CD14-positive monocyte (primary cell): Measurements from ENCODE around the gene PRRT1. TPM values are rescaled to one million over a fixed set of nuclear protein-coding genes. Genes with fewer than 3 reads are reported as not detected.

Source experiments
- DNase-seq, 3 donors: peaks; one replicate each; pipeline ENCODE4 v3.0.0-alpha.2; 2011 to 2022
- H2AFZ ChIP-seq: 2 replicates; pipeline ENCODE4 v1.6.0; 2012; ENCODE audit warnings: mild to moderate bottlenecking, low read depth, low read length, inconsistent platforms; ENCODE audit not compliant: insufficient read depth, poor library complexity, severe bottlenecking
- H3K27ac ChIP-seq, 2 donors: 1 replicate in 1 of 2; 2 replicates in 1 of 2; pipeline ENCODE4 v1.5.1; 2012 to 2013; ENCODE audit warnings: low read length in 2 of 2, control low read depth in 1 of 2, inconsistent platforms in 1 of 2, low read depth in 1 of 2, mild to moderate bottlenecking in 1 of 2
- H3K27me3 ChIP-seq, 2 donors: one replicate each; pipeline versions ENCODE4 v1.6.0 to v1.6.1; 2011 to 2013; ENCODE audit warnings: low read length in 2 of 2; ENCODE audit not compliant: control insufficient read depth in 2 of 2, insufficient read depth in 2 of 2
- H3K36me3 ChIP-seq, 2 donors: replicated peaks in 1 of 2; 1 replicate in 1 of 2; 2 replicates in 1 of 2; pipeline versions ENCODE4 v1.5.1 to v1.6.1; 2012 to 2013; ENCODE audit warnings: low read length in 2 of 2, control low read depth in 1 of 2, inconsistent platforms in 1 of 2, mild to moderate bottlenecking in 1 of 2; ENCODE audit not compliant: insufficient read depth in 2 of 2, control insufficient read depth in 1 of 2
- H3K4me1 ChIP-seq, 2 donors: 1 replicate in 1 of 2; 2 replicates in 1 of 2; pipeline versions ENCODE4 v1.5.1 to v1.6.1; 2012 to 2013; ENCODE audit warnings: low read length in 2 of 2, control low read depth in 1 of 2, inconsistent platforms in 1 of 2, mild to moderate bottlenecking in 1 of 2, moderate library complexity in 1 of 2; ENCODE audit not compliant: insufficient read depth in 2 of 2, control insufficient read depth in 1 of 2
- H3K4me2 ChIP-seq: replicated peaks from 2 replicates; pipeline ENCODE3; 2012; ENCODE audit warnings: low read length, moderate library complexity, mild to moderate bottlenecking; ENCODE audit not compliant: poor library complexity, severe bottlenecking; ENCODE audit errors: extremely low read depth
- H3K4me3 ChIP-seq, 3 experiments: fragments of 200-600 bp in 1 of 3; sonication (generic) in 1 of 3; replicated peaks in 1 of 3; 1 replicate in 2 of 3; 2 replicates in 1 of 3; pipeline ENCODE4 v1.5.1; 2011 to 2013; ENCODE audit warnings: low read length in 3 of 3, mild to moderate bottlenecking in 3 of 3, control low read depth in 2 of 3, low read depth in 2 of 3, inconsistent platforms in 1 of 3, moderate library complexity in 1 of 3
- H3K79me2 ChIP-seq: 2 replicates; pipeline ENCODE4 v1.6.0; 2012; ENCODE audit warnings: mild to moderate bottlenecking, control low read depth, inconsistent platforms, low read length, moderate library complexity; ENCODE audit not compliant: insufficient read depth
- H3K9ac ChIP-seq: 2 replicates; pipeline ENCODE4 v1.6.0; 2017; ENCODE audit warnings: low read length, mild to moderate bottlenecking; ENCODE audit not compliant: insufficient read depth, poor library complexity, severe bottlenecking
- H3K9me3 ChIP-seq, 2 donors: replicated peaks in 1 of 2; 1 replicate in 1 of 2; 2 replicates in 1 of 2; pipeline versions ENCODE4 v1.5.1 to v1.6.1; 2012 to 2013; ENCODE audit warnings: low read length in 2 of 2, control low read depth in 1 of 2; ENCODE audit not compliant: control insufficient read depth in 1 of 2, insufficient read depth in 1 of 2
- H4K20me1 ChIP-seq: 2 replicates; pipeline ENCODE4 v1.6.0; 2012; ENCODE audit warnings: mild to moderate bottlenecking, low read length, control low read depth, moderate library complexity; ENCODE audit not compliant: insufficient read depth
- H3K27ac Mint-ChIP-seq, 7 donors: one replicate each; pipeline ENCODE4 v1.8.0; 2020; ENCODE audit warnings: mild to moderate bottlenecking in 7 of 7, mixed read lengths in 7 of 7, moderate library complexity in 6 of 7, inconsistent platforms in 2 of 7
- H3K27me3 Mint-ChIP-seq, 3 donors: one replicate each; pipeline ENCODE4 v1.8.0; 2021 to 2022; ENCODE audit warnings: low read depth in 3 of 3, mild to moderate bottlenecking in 3 of 3, mixed read lengths in 3 of 3, moderate library complexity in 3 of 3, inconsistent platforms in 1 of 3
- H3K36me3 Mint-ChIP-seq, 2 donors: one replicate each; pipeline ENCODE4 v1.8.0; 2020; ENCODE audit warnings: mixed read lengths in 2 of 2, inconsistent platforms in 1 of 2, mild to moderate bottlenecking in 1 of 2
- H3K4me1 Mint-ChIP-seq: one replicate; pipeline ENCODE4 v1.8.0; 2020; ENCODE audit warnings: mild to moderate bottlenecking, mixed read lengths
- H3K4me3 Mint-ChIP-seq, 2 donors: one replicate each; pipeline ENCODE4 v1.8.0; 2020; ENCODE audit warnings: mild to moderate bottlenecking in 2 of 2, mixed read lengths in 2 of 2, moderate library complexity in 1 of 2
- H3K9me3 Mint-ChIP-seq, 7 donors: one replicate each; pipeline ENCODE4 v1.8.0; 2020 to 2022; ENCODE audit warnings: mixed read lengths in 7 of 7, mild to moderate bottlenecking in 6 of 7, moderate library complexity in 6 of 7, inconsistent platforms in 2 of 7
- WGBS: methylation state at CpG from one replicate; pipeline ENCODE4 v1.1.5; 2013; ENCODE audit warnings: missing lambda C conversion rate; ENCODE audit not compliant: insufficient coverage; 5-methylcytosine and 5-hydroxymethylcytosine counted together
- intact Hi-C, 2 donors: fragments of 100-400 bp; cut with micrococcal nuclease; formaldehyde crosslinking; loops; one replicate each; pipeline versions ENCODE4 v1.15.0 to v1.15.1; 2023
- polyA plus RNA-seq, 3 donors: library from polyadenylated mRNA; depleted of rRNA in 1 of 3; unstranded in 2 of 3; stranded (reverse) in 1 of 3; fragments of 300-500 nt in 2 of 3; fragments of >200 nt in 1 of 3; fragmentation: Illumina TruSeq in 2 of 3; gene quantifications; 1 replicate in 2 of 3; 2 replicates in 1 of 3; pipeline ENCODE4 v1.2.3, GENCODE V29; 2012 to 2021
- TF ChIP-seq, protein P1 (sequence below): fragments of 200-600 bp; IDR thresholded peaks from one replicate; pipeline ENCODE4 v1.8.0; 2022; ENCODE audit warnings: antibody characterized with exemption, mild to moderate bottlenecking

Gene PRRT1
- polyA plus RNA-seq, 3 donors, result not detected

DNA sequence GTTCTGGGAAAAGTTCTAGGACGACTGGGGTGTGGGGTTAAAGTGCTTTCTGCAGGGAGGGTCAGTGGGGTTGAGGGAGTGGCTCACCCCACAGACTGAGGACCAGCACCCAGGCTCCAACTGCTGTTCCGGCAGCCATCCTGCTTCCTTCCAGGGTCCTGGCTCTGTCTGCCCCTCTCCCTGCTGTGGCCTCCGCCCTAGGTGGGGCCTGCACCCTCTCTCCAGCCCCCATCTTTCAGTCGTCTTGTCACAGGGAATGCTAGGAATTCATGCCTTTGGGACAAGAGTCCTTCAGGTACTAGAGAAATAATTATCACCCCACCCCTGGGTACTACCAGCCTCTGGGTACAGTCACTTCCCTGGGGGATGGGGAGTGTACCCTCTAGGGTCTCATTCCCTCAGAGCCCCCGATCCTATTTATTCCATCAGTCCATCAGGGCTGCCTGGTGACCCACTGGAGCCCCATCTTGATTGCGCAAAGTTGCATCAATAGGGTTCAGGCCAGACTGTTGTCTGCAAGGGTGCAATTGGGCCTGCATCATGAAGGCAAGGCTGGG is 32.4 kb upstream of the PRRT1 start, which contains the start of gene AGER:
Gene AGER (minus strand): TSS at position 170 of the 557 bp plus-strand sequence. CDS start 31 bp downstream, at position 139.
- Mint-ChIP-seq H3K4me1 (peaks cover 76% of the 10 kb centered on the region), H3K36me3 (peaks cover 66 to 82% of the 10 kb centered on the region in 2 donors)

DNA sequence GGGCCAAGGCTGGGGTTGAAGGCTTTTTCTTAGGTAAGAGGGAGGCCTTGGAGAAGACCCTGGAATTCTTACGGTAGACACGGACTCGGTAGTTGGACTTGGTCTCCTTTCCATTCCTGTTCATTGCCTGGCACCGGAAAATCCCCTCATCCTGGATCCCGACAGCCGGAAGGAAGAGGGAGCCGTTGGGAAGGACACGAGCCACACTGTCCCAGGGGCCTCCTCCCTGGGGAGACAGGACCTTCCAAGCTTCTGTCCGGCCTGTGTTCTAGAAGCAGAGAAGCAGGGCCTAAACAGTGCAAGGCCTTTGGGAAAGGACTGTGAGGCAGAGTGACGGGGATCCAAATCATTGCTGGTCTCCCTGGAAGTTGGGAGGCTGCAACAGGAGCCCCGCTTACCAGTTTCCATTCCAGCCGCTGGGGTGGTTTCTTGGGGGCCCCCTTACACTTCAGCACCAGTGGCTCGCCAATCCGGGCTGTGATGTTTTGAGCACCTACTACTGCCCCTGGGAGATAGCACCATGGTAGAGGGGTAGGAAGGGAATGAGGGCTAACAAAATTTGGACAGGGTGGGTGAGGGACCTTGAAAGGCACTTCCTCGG is 31.8 kb upstream of the PRRT1 start:
- WGBS, result 96% methylated on average over 14 of the region's 15 CpGs
- Histone ChIP-seq H4K20me1 (peaks cover 7% of the 10 kb centered on the region), H3K4me2 (no peak overlapping the region), H3K27me3 (no peaks in the 10 kb centered on the region), H3K79me2 (peaks cover 66% of the 10 kb centered on the region), H3K9ac (no peak overlapping the region), H3K4me1 (peaks cover 59 to 65% of the 10 kb centered on the region in 2 donors), H2AFZ (no peak overlapping the region), H3K36me3 (peaks cover 57 to 76% of the 10 kb centered on the region in 2 donors), H3K27ac (peak overlapping the region; percentile 11 to 62), H3K4me3 (no peak overlapping the region), H3K9me3 (no peaks in the 10 kb centered on the region)
- Mint-ChIP-seq H3K27ac (peak overlapping the region in 6 of 7 donors; percentile 20 to 78 (median 62)), H3K4me3 (no peak overlapping the region), H3K4me1 (peaks cover 76% of the 10 kb centered on the region), H3K9me3 (no peaks in the 10 kb centered on the region), H3K36me3 (peaks cover 62 to 77% of the 10 kb centered on the region in 2 donors), H3K27me3 (peaks cover 0 to 3% (median 2%) of the 10 kb centered on the region in 3 donors)
- DNase-seq, result no peak
- TF ChIP-seq, protein P1, sequence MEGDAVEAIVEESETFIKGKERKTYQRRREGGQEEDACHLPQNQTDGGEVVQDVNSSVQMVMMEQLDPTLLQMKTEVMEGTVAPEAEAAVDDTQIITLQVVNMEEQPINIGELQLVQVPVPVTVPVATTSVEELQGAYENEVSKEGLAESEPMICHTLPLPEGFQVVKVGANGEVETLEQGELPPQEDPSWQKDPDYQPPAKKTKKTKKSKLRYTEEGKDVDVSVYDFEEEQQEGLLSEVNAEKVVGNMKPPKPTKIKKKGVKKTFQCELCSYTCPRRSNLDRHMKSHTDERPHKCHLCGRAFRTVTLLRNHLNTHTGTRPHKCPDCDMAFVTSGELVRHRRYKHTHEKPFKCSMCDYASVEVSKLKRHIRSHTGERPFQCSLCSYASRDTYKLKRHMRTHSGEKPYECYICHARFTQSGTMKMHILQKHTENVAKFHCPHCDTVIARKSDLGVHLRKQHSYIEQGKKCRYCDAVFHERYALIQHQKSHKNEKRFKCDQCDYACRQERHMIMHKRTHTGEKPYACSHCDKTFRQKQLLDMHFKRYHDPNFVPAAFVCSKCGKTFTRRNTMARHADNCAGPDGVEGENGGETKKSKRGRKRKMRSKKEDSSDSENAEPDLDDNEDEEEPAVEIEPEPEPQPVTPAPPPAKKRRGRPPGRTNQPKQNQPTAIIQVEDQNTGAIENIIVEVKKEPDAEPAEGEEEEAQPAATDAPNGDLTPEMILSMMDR, result no peak
- intact Hi-C loops, result no loop called here

More for the DNA sequence above, 32.4 kb upstream of the PRRT1 start, which contains the start of gene AGER:
- H3K9ac ChIP-seq, result no peak within 1 kb of the TSS
- TF ChIP-seq, protein P1, result no peak
- no peaks in the 10 kb centered on the region for H3K9me3 ChIP-seq
- H3K4me2 ChIP-seq, result no peak within 1 kb of the TSS
- H3K4me1 ChIP-seq, result peaks cover 59 to 65% of the 10 kb centered on the region in 2 donors
- Mint-ChIP-seq H3K27ac (peak within 1 kb of the TSS; percentile 40 to 92 (median 69)), H3K9me3 (no peaks in the 10 kb centered on the region), H3K4me3 (no peak within 1 kb of the TSS), H3K27me3 (peaks cover 0 to 4% (median 2%) of the 10 kb centered on the region in 3 donors)
- no peak within 1 kb of the TSS for H3K4me3 ChIP-seq
- H2AFZ ChIP-seq, result no peak within 1 kb of the TSS
- H3K27me3 ChIP-seq, result no peaks in the 10 kb centered on the region
- no peak for DNase-seq
- intact Hi-C loops, result no loop called here
- 96% methylated on average over 3 of the region's 6 CpGs for WGBS
- H3K27ac ChIP-seq, result peak within 1 kb of the TSS; percentile 11 to 62
- H4K20me1 ChIP-seq, result peaks cover 7% of the 10 kb centered on the region
- peaks cover 66% of the 10 kb centered on the region for H3K79me2 ChIP-seq
- H3K36me3 ChIP-seq, result peaks cover 57 to 77% of the 10 kb centered on the region in 2 donors
